ENCODE measurements around the gene GSDMA.

Gene GSDMA

GRCh38 chr17:39938140-39938869, 24.5 kb upstream of the GSDMA start:
- TF ChIP-seq EZH2phosphoT487 (IDR thresholded peaks at IDR 0.05; ENCODE audit: borderline replicate concordance, low read length) = no peak
- TF ChIP-seq CTCF (IDR thresholded peaks at IDR 0.05; ENCODE audit: low read depth, low read length, poor library complexity, severe bottlenecking) = no peak
- Histone ChIP-seq H3K79me2 (ENCODE audit: control insufficient read depth, low read length) (no peaks in the 10 kb centered on the region), H4K20me1 (ENCODE audit: control insufficient read depth, insufficient read depth, low read depth, low read length) (no peaks in the 10 kb centered on the region), H3K4me1 (ENCODE audit: control insufficient read depth, low read length) (peaks cover 13% of the 10 kb centered on the region), H3K36me3 (ENCODE audit: control insufficient read depth, low read length) (no peaks in the 10 kb centered on the region), H3F3A (ENCODE audit: control insufficient read depth, insufficient read depth) (no peaks in the 10 kb centered on the region), H3K27ac (ENCODE audit: low read depth, low read length) (no peak overlapping the region), H3K4me3 (ENCODE audit: low read length) (no peak overlapping the region), H3K4me2 (ENCODE audit: low read length) (no peak overlapping the region), H3K9me2 (replicated peaks; ENCODE audit: control insufficient read depth, low read length) (no peaks in the 10 kb centered on the region), H3K27me3 (ENCODE audit: control insufficient read depth, low read length) (no peaks in the 10 kb centered on the region), H3K9me3 (ENCODE audit: control insufficient read depth, insufficient read depth, low read length) (no peaks in the 10 kb centered on the region)

- Histone ChIP-seq H3F3A (ENCODE audit: control insufficient read depth, insufficient read depth) (no peaks in the 10 kb centered on the region), H3K4me3 (ENCODE audit: low read length) (peak overlapping the region; percentile 38), H3K79me2 (ENCODE audit: control insufficient read depth, low read length) (no peaks in the 10 kb centered on the region), H3K27me3 (ENCODE audit: control insufficient read depth, low read length) (no peaks in the 10 kb centered on the region), H3K4me1 (ENCODE audit: control insufficient read depth, low read length) (peaks cover 17% of the 10 kb centered on the region), H3K9me2 (replicated peaks; ENCODE audit: control insufficient read depth, low read length) (no peaks in the 10 kb centered on the region), H3K4me2 (ENCODE audit: low read length) (peak overlapping the region; percentile 59), H3K36me3 (ENCODE audit: control insufficient read depth, low read length) (no peaks in the 10 kb centered on the region), H3K27ac (ENCODE audit: low read depth, low read length) (no peak overlapping the region), H4K20me1 (ENCODE audit: control insufficient read depth, insufficient read depth, low read depth, low read length) (no peaks in the 10 kb centered on the region), H3K9me3 (ENCODE audit: control insufficient read depth, insufficient read depth, low read length) (no peaks in the 10 kb centered on the region)
- TF ChIP-seq CTCF (IDR thresholded peaks at IDR 0.05; ENCODE audit: low read depth, low read length, poor library complexity, severe bottlenecking) (no peak), EZH2phosphoT487 (IDR thresholded peaks at IDR 0.05; ENCODE audit: borderline replicate concordance, low read length) (no peak)
These were observed 23.7 kb upstream of the GSDMA start for GRCh38 chr17:39939106-39939505.

GRCh38 chr17:39939588-39940419, 23.0 kb upstream of the GSDMA start:
- H3K27ac ChIP-seq (ENCODE audit: low read depth, low read length) = no peak overlapping the region
- no peaks in the 10 kb centered on the region for H4K20me1 ChIP-seq (ENCODE audit: control insufficient read depth, insufficient read depth, low read depth, low read length)
- H3K9me3 ChIP-seq (ENCODE audit: control insufficient read depth, insufficient read depth, low read length) = no peaks in the 10 kb centered on the region
- H3K4me1 ChIP-seq (ENCODE audit: control insufficient read depth, low read length) = peaks cover 17% of the 10 kb centered on the region
- H3K9me2 ChIP-seq (replicated peaks; ENCODE audit: control insufficient read depth, low read length) = no peaks in the 10 kb centered on the region
- H3F3A ChIP-seq (ENCODE audit: control insufficient read depth, insufficient read depth) = no peaks in the 10 kb centered on the region
- TF ChIP-seq CTCF (IDR thresholded peaks at IDR 0.05; ENCODE audit: low read depth, low read length, poor library complexity, severe bottlenecking) (peak; percentile 76), EZH2phosphoT487 (IDR thresholded peaks at IDR 0.05; ENCODE audit: borderline replicate concordance, low read length) (no peak)
- H3K27me3 ChIP-seq (ENCODE audit: control insufficient read depth, low read length) = no peaks in the 10 kb centered on the region
- peak overlapping the region; percentile 38 for H3K4me3 ChIP-seq (ENCODE audit: low read length)
- no peaks in the 10 kb centered on the region for H3K79me2 ChIP-seq (ENCODE audit: control insufficient read depth, low read length)
- H3K4me2 ChIP-seq (ENCODE audit: low read length) = peak overlapping the region; percentile 59
- no peaks in the 10 kb centered on the region for H3K36me3 ChIP-seq (ENCODE audit: control insufficient read depth, low read length)
